D341Med (cell line): ENCODE results near the gene CD300LF.
A peak's percentile ranks its signal among the peaks of the same experiment; 100 is the strongest.

Experiments
- DNase-seq: peaks from one replicate; pipeline ENCODE4 v3.0.0; 2012; ENCODE audit warnings: low spot score

Gene CD300LF

GRCh38 chr17:74686761-74687160, 26.0 kb downstream of the CD300LF start:
- peak; percentile 43 for DNase-seq

GRCh38 chr17:74682471-74683190, 30.1 kb downstream of the CD300LF start:
- DNase-seq, result no peak

- DNase-seq, result no peak
Observed at GRCh38 chr17:74682028-74682427, 30.7 kb downstream of the CD300LF start.

GRCh38 chr17:74680941-74681340, 31.8 kb downstream of the CD300LF start:
- DNase-seq, result no peak

- no peak for DNase-seq
Observed at GRCh38 chr17:74680213-74680612, 32.5 kb downstream of the CD300LF start.

- no peak for DNase-seq
Observed at GRCh38 chr17:74679374-74679773, 33.3 kb downstream of the CD300LF start.

- DNase-seq, result no peak
Observed at GRCh38 chr17:74678541-74678940, 34.2 kb downstream of the CD300LF start.

- peak; percentile 77 for DNase-seq
Observed at GRCh38 chr17:74677558-74678466, 34.9 kb downstream of the CD300LF start.

GRCh38 chr17:74671031-74671771, 41.5 kb downstream of the CD300LF start:
- DNase-seq, result peak; percentile 67

- DNase-seq, result peak; percentile 23
Observed at GRCh38 chr17:74670329-74670728, 42.4 kb downstream of the CD300LF start.

GRCh38 chr17:74663561-74663960, 49.2 kb downstream of the CD300LF start:
- no peak for DNase-seq

GRCh38 chr17:74659889-74660288, 52.8 kb downstream of the CD300LF start:
- DNase-seq, result peak; percentile 12

GRCh38 chr17:74658620-74659019, 54.1 kb downstream of the CD300LF start:
- no peak for DNase-seq

GRCh38 chr17:74654742-74655141, 58.0 kb downstream of the CD300LF start:
- peak; percentile 36 for DNase-seq

GRCh38 chr17:74652020-74652419, 60.7 kb downstream of the CD300LF start:
- no peak for DNase-seq

GRCh38 chr17:74649909-74650308, 62.8 kb downstream of the CD300LF start:
- DNase-seq, result no peak

- DNase-seq, result no peak
Observed at GRCh38 chr17:74647871-74648672, 64.7 kb downstream of the CD300LF start.

- peak; percentile 65 for DNase-seq
Observed at GRCh38 chr17:74646231-74646630, 66.5 kb downstream of the CD300LF start.

- DNase-seq, result no peak
Observed at GRCh38 chr17:74645010-74645409, 67.7 kb downstream of the CD300LF start.

- no peak for DNase-seq
Observed at GRCh38 chr17:74644419-74644818, 68.3 kb downstream of the CD300LF start.
